ENCODE measurements around the gene REXO5. TPM values are rescaled to one million over a fixed set of nuclear protein-coding genes. Genes with fewer than 3 reads are reported as not detected.

The REXO5 gene
- total and polyA plus RNA-seq, 8 donors = 2.9 to 16.3 (median 11.9) TPM

DNA sequence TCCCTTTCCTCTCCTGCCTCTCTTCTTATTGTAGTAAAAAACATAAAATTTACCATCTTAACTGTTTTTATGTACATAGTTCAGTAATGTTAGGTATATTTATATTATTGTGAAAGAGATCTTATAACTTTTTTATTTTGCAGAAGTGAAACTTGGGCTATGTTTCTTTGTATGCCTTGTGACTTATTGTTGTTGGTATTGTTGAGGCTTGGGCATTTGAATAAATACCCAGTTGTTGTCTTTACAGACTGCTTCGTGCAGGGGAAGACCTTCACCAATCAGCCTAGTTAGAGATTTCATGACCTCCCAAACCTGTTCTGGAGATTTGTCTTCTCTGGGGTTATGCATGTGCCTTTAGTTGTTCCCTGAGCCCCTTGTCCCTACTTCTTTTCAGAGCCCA lies 31.9 kb downstream of the REXO5 start:
- intact Hi-C loops (cut with DNase I) = no loop called here
- Histone ChIP-seq H3K27me3 (no peaks in the 10 kb centered on the region), H3K4me3 (no peak overlapping the region), H3K36me3 (peaks cover 0 to 13% of the 10 kb centered on the region in 2 donors), H3K4me1 (no peaks in the 10 kb centered on the region), H3K9me3 (peaks cover 0 to 6% of the 10 kb centered on the region in 2 donors), H3K27ac (no peak overlapping the region)
- DNase-seq (no peak), ATAC-seq (no peak)
- TF ChIP-seq CTCF (IDR thresholded peaks at IDR 0.05) = no peak

DNA sequence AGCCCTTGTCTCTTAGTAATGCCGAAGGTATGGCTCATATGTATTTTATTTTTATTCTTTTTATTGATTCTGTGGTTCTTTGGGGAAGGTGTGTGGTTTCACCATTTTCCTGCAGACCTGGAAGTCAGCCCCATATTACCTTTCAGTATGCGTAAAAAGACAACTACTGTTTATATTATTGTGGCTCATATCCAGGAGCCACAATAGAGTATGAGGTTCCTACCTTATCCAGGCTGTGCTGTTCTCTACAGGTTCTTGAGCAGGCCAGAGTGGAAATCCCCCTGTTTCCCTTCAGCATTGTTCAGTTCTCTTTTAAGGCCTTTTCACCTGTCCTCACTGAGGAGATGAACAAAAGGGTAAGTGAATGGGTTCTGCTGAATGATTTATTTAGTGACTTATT lies 33.2 kb downstream of the REXO5 start:
- intact Hi-C loops (cut with DNase I) = no loop called here
- Histone ChIP-seq H3K4me3 (no peak overlapping the region), H3K36me3 (peaks cover 0 to 13% of the 10 kb centered on the region in 2 donors), H3K9me3 (peaks cover 0 to 6% of the 10 kb centered on the region in 2 donors), H3K27ac (no peak overlapping the region), H3K27me3 (no peaks in the 10 kb centered on the region), H3K4me1 (peaks cover 0 to 2% of the 10 kb centered on the region in 2 donors)
- ATAC-seq (no peak), DNase-seq (no peak)
- TF ChIP-seq CTCF (IDR thresholded peaks at IDR 0.05) = no peak

GRCh38 chr16:20844054-20844453 lies 37.7 kb downstream of the REXO5 start:
- intact Hi-C loops (cut with DNase I) = loop anchor here in 1 of 2 donors (10.0 kb wide), 1 partner anchor 251 kb away; no protein-coding TSS in a partner anchor
- DNase-seq = no peak
- Histone ChIP-seq H3K27me3 (no peaks in the 10 kb centered on the region), H3K9me3 (no peaks in the 10 kb centered on the region), H3K27ac (peak overlapping the region in 1 of 2 donors; percentile 48), H3K4me1 (peaks cover 0 to 3% of the 10 kb centered on the region in 2 donors), H3K4me3 (no peak overlapping the region), H3K36me3 (no peaks in the 10 kb centered on the region)
- ATAC-seq = no peak
- TF ChIP-seq CTCF (IDR thresholded peaks at IDR 0.05) = no peak

GRCh38 chr16:20844588-20844987 lies 38.3 kb downstream of the REXO5 start:
- no peak for TF ChIP-seq CTCF (IDR thresholded peaks at IDR 0.05)
- ATAC-seq (no peak), DNase-seq (no peak)
- peak overlapping the region in 1 of 2 donors; percentile 48 for H3K27ac ChIP-seq
- H3K4me3 ChIP-seq = no peak overlapping the region
- intact Hi-C loops (cut with DNase I) = loop anchor here in 1 of 2 donors (10.0 kb wide), 1 partner anchor 250 kb away; no protein-coding TSS in a partner anchor
- peaks cover 0 to 6% of the 10 kb centered on the region in 2 donors for H3K4me1 ChIP-seq
- no peaks in the 10 kb centered on the region for H3K9me3 ChIP-seq
- H3K36me3 ChIP-seq = no peaks in the 10 kb centered on the region
- no peaks in the 10 kb centered on the region for H3K27me3 ChIP-seq

DNA sequence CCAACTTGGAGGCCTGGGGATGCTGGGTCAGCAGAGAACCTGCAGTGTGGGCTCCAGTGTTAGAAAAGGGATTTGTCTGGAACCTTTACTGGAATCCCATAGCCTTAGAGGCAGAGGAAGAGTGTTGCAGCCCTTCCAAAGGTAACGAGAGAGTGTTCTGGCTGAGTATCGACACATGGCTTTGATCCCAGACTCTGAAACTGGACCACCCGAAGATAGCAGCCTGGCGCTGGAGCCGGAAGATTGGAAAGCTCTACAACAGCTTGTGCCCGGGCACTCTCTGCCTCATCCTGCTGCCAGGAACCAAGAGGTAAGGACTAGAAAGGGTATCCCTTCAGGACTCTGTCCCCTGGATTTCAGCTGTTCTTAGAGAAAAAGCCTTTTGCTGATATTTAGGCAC lies 39.7 kb downstream of the REXO5 start:
- Histone ChIP-seq H3K9me3 (no peaks in the 10 kb centered on the region), H3K4me1 (peaks cover 5 to 19% of the 10 kb centered on the region in 2 donors), H3K36me3 (no peaks in the 10 kb centered on the region), H3K4me3 (no peak overlapping the region), H3K27me3 (no peaks in the 10 kb centered on the region), H3K27ac (no peak overlapping the region)
- TF ChIP-seq CTCF (IDR thresholded peaks at IDR 0.05) = no peak
- intact Hi-C loops (cut with DNase I) = loop anchor here in 1 of 2 donors (10.0 kb wide), 1 partner anchor 249 kb away; no protein-coding TSS in a partner anchor
- no peak for DNase-seq
- no peak for ATAC-seq

Data from left lung (tissue), 10 donors.